Uterus (tissue), 4 donors: ENCODE results near the gene JAK3. TPM values are rescaled to one million over a fixed set of nuclear protein-coding genes. Genes with fewer than 3 reads are reported as not detected.

Experiments used
- DNase-seq, 2 donors: peaks; one replicate each; pipeline ENCODE4 v3.0.0-alpha.2; 2019 to 2020
- H3K27ac ChIP-seq, 2 donors: fragments of 200-600 bp; sonication (generic); 1 replicate in 1 of 2; 2 replicates in 1 of 2; pipeline ENCODE4 v1.5.1; 2016 to 2018
- H3K27me3 ChIP-seq, 2 donors: fragments of 200-600 bp; sonication (generic); one replicate each; pipeline ENCODE4 v1.5.1; 2018 to 2019; ENCODE audit warnings: control low read depth in 1 of 2
- H3K36me3 ChIP-seq, 2 donors: fragments of 200-600 bp; sonication (generic); one replicate each; pipeline ENCODE4 v1.5.1; 2019; ENCODE audit warnings: control low read depth in 1 of 2
- H3K4me1 ChIP-seq, 2 donors: fragments of 200-600 bp; sonication (generic); one replicate each; pipeline ENCODE4 v1.5.1; 2018 to 2019; ENCODE audit warnings: control low read depth in 1 of 2
- H3K4me3 ChIP-seq, 2 donors: fragments of 200-600 bp; sonication (generic); 1 replicate in 1 of 2; 2 replicates in 1 of 2; pipeline ENCODE4 v1.5.1; 2018 to 2019; ENCODE audit warnings: mild to moderate bottlenecking in 1 of 2
- H3K9me3 ChIP-seq, 2 donors: fragments of 200-600 bp; sonication (generic); one replicate each; pipeline ENCODE4 v1.5.1; 2019; ENCODE audit warnings: control low read depth in 1 of 2
- CTCF ChIP-seq, 4 experiments: fragments of 200-600 bp in 2 of 4; fragments of 450-650 bp in 2 of 4; sonication (generic) in 2 of 4; IDR thresholded peaks; one replicate each; pipeline ENCODE4 v1.5.1; 2016 to 2019; ENCODE audit warnings: antibody characterized with exemption in 4 of 4, mild to moderate bottlenecking in 2 of 4, moderate library complexity in 1 of 4
- POLR2A ChIP-seq, 2 donors: fragments of 450-650 bp; IDR thresholded peaks; one replicate each; pipeline ENCODE4 v1.6.1; 2016; ENCODE audit warnings: antibody characterized with exemption in 2 of 2, mild to moderate bottlenecking in 1 of 2, moderate library complexity in 1 of 2
- intact Hi-C: fragments of 100-400 bp; cut with DNase I; formaldehyde crosslinking; loops from one replicate; pipeline ENCODE4 v1.15.1; 2023; ENCODE audit warnings: low total_unique reads
- total RNA-seq, 4 donors: library from RNA; depleted of rRNA in 3 of 4; stranded (reverse); fragments of >200 nt in 3 of 4; gene quantifications; one replicate each; pipeline versions ENCODE4 v1.1.0 to v1.2.4, GENCODE V29; 2014 to 2023
- donor health status: DM: yes; HTN: yes; CAD: no.

The JAK3 gene
- total RNA-seq, 4 donors from 2014 or later, result under 0.01 to 8.1 (median 2.7) TPM

DNA sequence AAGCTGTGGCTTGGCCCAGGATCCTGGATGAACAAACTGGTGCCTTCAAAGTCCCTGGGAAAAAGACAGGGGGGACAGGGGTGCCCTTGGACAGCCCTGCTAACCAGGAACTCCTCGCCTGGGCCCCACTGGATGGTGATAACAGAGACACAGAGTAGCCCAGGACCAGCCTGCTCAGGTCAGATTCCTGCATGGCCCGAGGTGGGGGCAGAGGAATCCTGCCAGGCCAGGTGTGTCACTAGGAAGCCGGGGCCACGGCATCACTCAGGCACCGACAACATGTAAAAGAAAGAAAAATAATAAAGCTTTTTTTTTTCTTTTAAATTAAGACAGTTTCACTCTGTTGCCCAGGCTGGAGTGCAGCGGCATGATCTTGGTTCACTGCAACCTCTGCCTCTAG lies 6.3 kb upstream of the JAK3 start:
- intact Hi-C loops, result no loop called here
- Histone ChIP-seq H3K27me3 (no peaks in the 10 kb centered on the region), H3K4me3 (no peak overlapping the region), H3K4me1 (no peaks in the 10 kb centered on the region), H3K27ac (no peak overlapping the region), H3K36me3 (no peaks in the 10 kb centered on the region), H3K9me3 (no peaks in the 10 kb centered on the region)
- TF ChIP-seq POLR2A (IDR thresholded peaks at IDR 0.05) (no peak), CTCF (IDR thresholded peaks at IDR 0.05) (no peak)
- DNase-seq, result no peak

GRCh38 chr19:17848595-17849292 lies 962 bp upstream of the JAK3 start:
- Histone ChIP-seq H3K27me3 (no peaks in the 10 kb centered on the region), H3K27ac (peak overlapping the region in 1 of 2 donors; percentile 57)
- intact Hi-C loops, result no loop called here

GRCh38 chr19:17846146-17846545 lies 1.6 kb downstream of the JAK3 start:
- no peak for DNase-seq
- TF ChIP-seq CTCF (IDR thresholded peaks at IDR 0.05) (no peak), POLR2A (IDR thresholded peaks at IDR 0.05) (no peak)
- H3K27ac ChIP-seq, result no peak overlapping the region
- H3K27me3 ChIP-seq, result no peaks in the 10 kb centered on the region
- no peak overlapping the region for H3K4me3 ChIP-seq
- intact Hi-C loops, result no loop called here
- no peaks in the 10 kb centered on the region for H3K4me1 ChIP-seq
- no peaks in the 10 kb centered on the region for H3K9me3 ChIP-seq
- no peaks in the 10 kb centered on the region for H3K36me3 ChIP-seq

More at GRCh38 chr19:17848595-17849292, 962 bp upstream of the JAK3 start:
- DNase-seq, result no peak
- no peaks in the 10 kb centered on the region for H3K9me3 ChIP-seq
- TF ChIP-seq POLR2A (IDR thresholded peaks at IDR 0.05), result no peak
- no peak for TF ChIP-seq CTCF (IDR thresholded peaks at IDR 0.05)
- H3K4me3 ChIP-seq, result no peak overlapping the region
- H3K4me1 ChIP-seq, result no peaks in the 10 kb centered on the region
- no peaks in the 10 kb centered on the region for H3K36me3 ChIP-seq

DNA sequence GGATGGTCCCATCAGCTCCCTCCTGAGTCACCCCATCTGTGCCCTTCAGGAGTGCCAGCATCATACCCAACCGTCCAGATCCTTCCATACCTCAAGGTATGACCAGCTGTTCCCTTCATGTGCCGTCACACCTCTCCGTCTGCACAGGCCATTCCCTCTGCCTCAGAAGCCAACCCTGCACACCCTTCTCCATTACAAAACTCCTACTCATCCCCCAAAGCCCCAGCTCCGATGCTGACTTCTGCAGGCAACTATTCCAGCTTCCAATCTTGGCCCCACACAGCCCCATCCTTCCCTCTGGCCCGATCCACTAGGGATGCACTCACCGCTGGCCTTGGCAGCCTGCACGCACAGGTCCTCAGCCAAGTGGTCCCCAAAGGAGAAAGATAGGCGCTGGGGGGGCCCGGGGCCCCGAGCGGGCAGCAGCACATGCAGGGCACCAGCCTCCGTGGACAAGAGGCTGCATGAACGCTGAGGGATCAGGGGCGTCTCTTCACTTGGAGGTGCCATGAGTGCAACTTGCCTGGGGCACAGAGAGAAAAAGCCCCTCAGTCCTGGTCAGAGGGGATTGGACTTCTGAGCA lies 3.8 kb downstream of the JAK3 start:
- TF ChIP-seq CTCF (IDR thresholded peaks at IDR 0.05) (no peak), POLR2A (IDR thresholded peaks at IDR 0.05) (no peak)
- no peak for DNase-seq
- no peak overlapping the region for H3K4me3 ChIP-seq
- intact Hi-C loops, result no loop called here
- no peaks in the 10 kb centered on the region for H3K36me3 ChIP-seq
- H3K4me1 ChIP-seq, result no peaks in the 10 kb centered on the region
- no peak overlapping the region for H3K27ac ChIP-seq
- H3K9me3 ChIP-seq, result no peaks in the 10 kb centered on the region
- H3K27me3 ChIP-seq, result no peaks in the 10 kb centered on the region

- H3K27me3 ChIP-seq, result no peaks in the 10 kb centered on the region
- DNase-seq, result no peak
- H3K27ac ChIP-seq, result no peak overlapping the region
- intact Hi-C loops, result no loop called here
- TF ChIP-seq CTCF (IDR thresholded peaks at IDR 0.05), result no peak
- TF ChIP-seq POLR2A (IDR thresholded peaks at IDR 0.05), result no peak
- no peaks in the 10 kb centered on the region for H3K9me3 ChIP-seq
- no peaks in the 10 kb centered on the region for H3K4me1 ChIP-seq
- H3K4me3 ChIP-seq, result no peak overlapping the region
- H3K36me3 ChIP-seq, result no peaks in the 10 kb centered on the region
These were observed 4.4 kb downstream of the JAK3 start for GRCh38 chr19:17843292-17843827.
